ENCODE results near the gene CFAP54. TPM values are rescaled to one million over a fixed set of nuclear protein-coding genes. Genes with fewer than 3 reads are reported as not detected.

Gene CFAP54
- total RNA-seq, 1 donor from 2014 or later: 1.7 TPM

DNA sequence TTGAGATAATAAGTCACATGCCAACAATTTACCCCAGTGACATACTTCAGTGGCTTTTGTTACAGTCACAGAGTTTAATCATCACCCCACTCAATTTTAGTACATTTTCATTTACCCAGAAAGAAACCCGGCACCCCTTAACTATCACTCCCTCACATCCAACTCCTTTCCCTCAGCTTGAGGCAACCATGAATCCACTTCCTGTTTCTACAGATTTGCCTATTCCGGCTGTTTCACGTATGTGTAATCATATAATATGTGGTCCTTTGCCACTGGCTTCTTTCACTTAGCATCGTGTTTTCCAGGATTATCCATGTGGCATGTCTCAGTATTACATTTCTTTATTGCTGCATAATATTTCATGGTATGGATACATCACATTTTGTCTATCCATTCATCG lies 147.5 kb downstream of the CFAP54 start:
- Histone ChIP-seq H3K27ac (no peak overlapping the region), H3K4me1 (no peaks in the 10 kb centered on the region), H3K36me3 (no peaks in the 10 kb centered on the region), H3K27me3 (no peaks in the 10 kb centered on the region), H3K4me3 (no peak overlapping the region), H3K9me3 (no peaks in the 10 kb centered on the region)
- TF ChIP-seq, protein P1, sequence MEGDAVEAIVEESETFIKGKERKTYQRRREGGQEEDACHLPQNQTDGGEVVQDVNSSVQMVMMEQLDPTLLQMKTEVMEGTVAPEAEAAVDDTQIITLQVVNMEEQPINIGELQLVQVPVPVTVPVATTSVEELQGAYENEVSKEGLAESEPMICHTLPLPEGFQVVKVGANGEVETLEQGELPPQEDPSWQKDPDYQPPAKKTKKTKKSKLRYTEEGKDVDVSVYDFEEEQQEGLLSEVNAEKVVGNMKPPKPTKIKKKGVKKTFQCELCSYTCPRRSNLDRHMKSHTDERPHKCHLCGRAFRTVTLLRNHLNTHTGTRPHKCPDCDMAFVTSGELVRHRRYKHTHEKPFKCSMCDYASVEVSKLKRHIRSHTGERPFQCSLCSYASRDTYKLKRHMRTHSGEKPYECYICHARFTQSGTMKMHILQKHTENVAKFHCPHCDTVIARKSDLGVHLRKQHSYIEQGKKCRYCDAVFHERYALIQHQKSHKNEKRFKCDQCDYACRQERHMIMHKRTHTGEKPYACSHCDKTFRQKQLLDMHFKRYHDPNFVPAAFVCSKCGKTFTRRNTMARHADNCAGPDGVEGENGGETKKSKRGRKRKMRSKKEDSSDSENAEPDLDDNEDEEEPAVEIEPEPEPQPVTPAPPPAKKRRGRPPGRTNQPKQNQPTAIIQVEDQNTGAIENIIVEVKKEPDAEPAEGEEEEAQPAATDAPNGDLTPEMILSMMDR (IDR thresholded peaks at IDR 0.05): no peak
- no peak for TF ChIP-seq POLR2A (IDR thresholded peaks at IDR 0.05)
- TF ChIP-seq POLR2AphosphoS5 (IDR thresholded peaks at IDR 0.05; ENCODE audit: insufficient read depth in 1 of 2, low read depth in 1 of 2): no peak
- DNase-seq (ENCODE audit: extremely low spot score in 2 of 2): no peak
- intact Hi-C loops (cut with DNase I): no loop called here

DNA sequence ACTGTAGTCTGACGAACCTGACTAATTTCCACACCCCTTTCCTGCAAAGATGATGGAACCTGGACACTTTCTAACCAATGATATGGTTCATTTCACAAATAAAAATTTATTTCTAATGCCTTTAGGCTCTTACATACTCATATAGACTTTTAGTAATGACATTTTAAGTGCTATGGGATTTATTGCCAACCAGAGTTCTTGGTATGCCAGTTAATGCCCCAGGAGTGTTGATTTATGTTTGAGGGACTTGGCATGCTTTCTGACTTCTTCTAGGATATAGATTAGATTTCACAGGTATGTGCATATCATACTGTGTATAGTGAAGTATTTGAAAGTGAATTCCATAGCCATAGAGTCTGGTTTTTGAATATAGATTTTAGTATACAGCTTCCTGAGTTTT lies 159.5 kb downstream of the CFAP54 start:
- TF ChIP-seq POLR2AphosphoS5 (IDR thresholded peaks at IDR 0.05; ENCODE audit: insufficient read depth in 1 of 2, low read depth in 1 of 2) (no peak), POLR2A (IDR thresholded peaks at IDR 0.05) (no peak)
- TF ChIP-seq, protein P1 (IDR thresholded peaks at IDR 0.05): no peak
- Histone ChIP-seq H3K9me3 (no peaks in the 10 kb centered on the region), H3K27me3 (no peaks in the 10 kb centered on the region), H3K36me3 (no peaks in the 10 kb centered on the region), H3K4me1 (no peaks in the 10 kb centered on the region), H3K27ac (no peak overlapping the region), H3K4me3 (no peak overlapping the region)
- intact Hi-C loops (cut with DNase I): no loop called here
- DNase-seq (ENCODE audit: extremely low spot score in 2 of 2): no peak

DNA sequence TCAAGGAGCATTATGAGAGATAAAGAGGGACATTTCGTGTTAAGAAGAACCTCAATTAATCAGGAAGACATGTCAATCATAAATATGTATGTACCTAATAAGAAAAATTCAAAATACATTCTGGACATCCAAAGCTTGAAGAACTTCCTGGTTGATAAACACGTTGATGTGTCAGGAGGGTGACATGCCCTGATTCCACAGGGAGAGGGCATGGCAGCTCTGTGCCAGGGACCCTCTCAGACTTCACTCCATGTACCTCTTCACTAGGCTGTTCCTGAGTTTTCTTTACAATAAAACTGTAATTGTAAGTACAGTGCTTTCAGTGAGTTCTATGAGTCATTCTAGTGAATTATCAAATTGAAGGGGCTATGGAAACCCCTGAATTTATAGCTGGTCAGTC lies 163.5 kb downstream of the CFAP54 start:
- TF ChIP-seq POLR2AphosphoS5 (IDR thresholded peaks at IDR 0.05; ENCODE audit: insufficient read depth in 1 of 2, low read depth in 1 of 2) (no peak), POLR2A (IDR thresholded peaks at IDR 0.05) (no peak)
- TF ChIP-seq, protein P1 (IDR thresholded peaks at IDR 0.05): no peak
- no peaks in the 10 kb centered on the region for H3K4me1 ChIP-seq
- no peak for DNase-seq (ENCODE audit: extremely low spot score in 2 of 2)
- H3K27ac ChIP-seq: no peak overlapping the region
- no peak overlapping the region for H3K4me3 ChIP-seq
- no peaks in the 10 kb centered on the region for H3K36me3 ChIP-seq
- intact Hi-C loops (cut with DNase I): no loop called here
- no peaks in the 10 kb centered on the region for H3K27me3 ChIP-seq
- no peaks in the 10 kb centered on the region for H3K9me3 ChIP-seq

- no peak overlapping the region for H3K4me3 ChIP-seq
- no peaks in the 10 kb centered on the region for H3K4me1 ChIP-seq
- intact Hi-C loops (cut with DNase I): no loop called here
- no peaks in the 10 kb centered on the region for H3K9me3 ChIP-seq
- no peaks in the 10 kb centered on the region for H3K27me3 ChIP-seq
- no peak overlapping the region for H3K27ac ChIP-seq
- no peaks in the 10 kb centered on the region for H3K36me3 ChIP-seq
- no peak for DNase-seq (ENCODE audit: extremely low spot score in 2 of 2)
- TF ChIP-seq, protein P1 (IDR thresholded peaks at IDR 0.05): no peak
- no peak for TF ChIP-seq POLR2A (IDR thresholded peaks at IDR 0.05)
- no peak for TF ChIP-seq POLR2AphosphoS5 (IDR thresholded peaks at IDR 0.05; ENCODE audit: insufficient read depth in 1 of 2, low read depth in 1 of 2)
Observed at GRCh38 chr12:96658075-96658474, 168.7 kb downstream of the CFAP54 start.

DNA sequence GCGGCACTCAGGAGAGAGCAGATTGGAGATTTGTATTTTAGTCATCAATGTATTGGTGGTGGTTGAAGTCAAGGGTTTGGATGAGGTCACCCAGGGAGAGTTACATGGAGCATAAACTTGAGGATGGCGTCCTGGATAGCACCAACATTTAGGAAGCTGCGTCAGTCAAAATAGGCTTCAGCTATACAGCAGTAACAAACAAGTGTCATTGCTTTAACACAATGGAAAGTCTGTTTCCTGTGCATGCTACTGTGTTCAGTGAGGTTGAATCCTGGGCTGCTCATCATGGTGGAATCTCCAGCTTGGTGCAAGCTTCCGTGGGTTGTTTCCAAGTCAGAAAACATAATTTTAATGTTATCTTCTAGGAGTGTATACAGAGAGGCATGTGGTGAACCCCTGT lies 180.4 kb downstream of the CFAP54 start:
- Histone ChIP-seq H3K27ac (no peak overlapping the region), H3K4me3 (no peak overlapping the region), H3K36me3 (no peaks in the 10 kb centered on the region), H3K9me3 (no peaks in the 10 kb centered on the region), H3K27me3 (no peaks in the 10 kb centered on the region), H3K4me1 (no peaks in the 10 kb centered on the region)
- intact Hi-C loops (cut with DNase I): no loop called here
- DNase-seq (ENCODE audit: extremely low spot score in 2 of 2): no peak
- TF ChIP-seq POLR2AphosphoS5 (IDR thresholded peaks at IDR 0.05; ENCODE audit: insufficient read depth in 1 of 2, low read depth in 1 of 2) (no peak), POLR2A (IDR thresholded peaks at IDR 0.05) (no peak)
- TF ChIP-seq, protein P1 (IDR thresholded peaks at IDR 0.05): no peak
